SK-N-SH (cell line): ENCODE results near the gene GNG4.

Source experiments
- CTCF ChIP-seq: fragments of 200-600 bp; sonication (generic); IDR thresholded peaks from 2 replicates; pipeline ENCODE4 v1.6.1; 2017; ENCODE audit warnings: antibody characterized with exemption, mild to moderate bottlenecking, moderate library complexity
- FOSL2 ChIP-seq: IDR thresholded peaks from 2 replicates; pipeline ENCODE4 v1.4.0; 2012; ENCODE audit warnings: low read depth, mild to moderate bottlenecking, moderate library complexity, borderline replicate concordance
- FOXJ3 ChIP-seq: sonication (generic); formaldehyde crosslinking; IDR thresholded peaks from 2 replicates; pipeline ENCODE4 v1.5.1; 2020; ENCODE audit warnings: mild to moderate bottlenecking, missing genetic modification reagents
- TAF1 ChIP-seq: IDR thresholded peaks from 2 replicates; pipeline ENCODE4 v1.6.1; 2012; ENCODE audit warnings: low read depth, mild to moderate bottlenecking, low read length, moderate library complexity, borderline replicate concordance
- TF ChIP-seq, protein P1 (sequence below): fragments of 150-350 bp; IDR thresholded peaks from 2 replicates; pipeline ENCODE4 v1.6.1; 2017; ENCODE audit warnings: antibody characterized with exemption, low read length, low read depth, borderline replicate concordance

- no peak for TF ChIP-seq CTCF
- no peak for TF ChIP-seq FOXJ3 (CRISPR knock-in tag)
- no peak for TF ChIP-seq TAF1
- TF ChIP-seq FOSL2: no peak
- TF ChIP-seq, protein P1, sequence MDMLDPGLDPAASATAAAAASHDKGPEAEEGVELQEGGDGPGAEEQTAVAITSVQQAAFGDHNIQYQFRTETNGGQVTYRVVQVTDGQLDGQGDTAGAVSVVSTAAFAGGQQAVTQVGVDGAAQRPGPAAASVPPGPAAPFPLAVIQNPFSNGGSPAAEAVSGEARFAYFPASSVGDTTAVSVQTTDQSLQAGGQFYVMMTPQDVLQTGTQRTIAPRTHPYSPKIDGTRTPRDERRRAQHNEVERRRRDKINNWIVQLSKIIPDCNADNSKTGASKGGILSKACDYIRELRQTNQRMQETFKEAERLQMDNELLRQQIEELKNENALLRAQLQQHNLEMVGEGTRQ: no peak
These were observed 7.3 kb downstream of the GNG4 start for GRCh38 chr1:235642011-235642942.
